GM18520 (cell line): ENCODE results near the gene RAB7B.

Experiments
- ATAC-seq: cut with Tn5 transposase; IDR thresholded peaks from one replicate; pipeline ENCODE4 v1.9.1; 2021; ENCODE audit not compliant: unreplicated experiment

RAB7B gene

GRCh38 chr1:205930195-205930577 lies 73.0 kb downstream of the RAB7B start:
- no peak for ATAC-seq

- no peak for ATAC-seq
These were observed 73.5 kb downstream of the RAB7B start for GRCh38 chr1:205929496-205930194.

DNA sequence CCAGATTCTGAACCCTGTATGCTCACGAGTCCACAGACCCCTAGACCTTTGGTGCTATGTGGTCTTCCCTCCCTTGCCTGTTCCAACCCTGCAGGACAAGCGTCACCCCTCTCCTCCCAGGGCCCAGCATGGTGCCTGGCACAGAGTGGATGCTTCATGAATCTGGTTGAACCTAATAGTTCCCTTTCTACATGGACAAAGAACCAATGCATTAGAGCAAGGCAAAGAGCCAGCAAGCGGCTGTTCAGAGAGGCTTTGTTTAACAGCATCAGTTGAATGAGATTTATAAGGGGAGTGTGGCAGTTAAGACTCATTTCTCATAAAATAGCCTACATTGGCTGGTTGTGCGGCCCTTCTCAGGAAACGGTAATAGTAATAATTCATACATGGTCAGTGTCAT lies 74.9 kb downstream of the RAB7B start:
- ATAC-seq = no peak

DNA sequence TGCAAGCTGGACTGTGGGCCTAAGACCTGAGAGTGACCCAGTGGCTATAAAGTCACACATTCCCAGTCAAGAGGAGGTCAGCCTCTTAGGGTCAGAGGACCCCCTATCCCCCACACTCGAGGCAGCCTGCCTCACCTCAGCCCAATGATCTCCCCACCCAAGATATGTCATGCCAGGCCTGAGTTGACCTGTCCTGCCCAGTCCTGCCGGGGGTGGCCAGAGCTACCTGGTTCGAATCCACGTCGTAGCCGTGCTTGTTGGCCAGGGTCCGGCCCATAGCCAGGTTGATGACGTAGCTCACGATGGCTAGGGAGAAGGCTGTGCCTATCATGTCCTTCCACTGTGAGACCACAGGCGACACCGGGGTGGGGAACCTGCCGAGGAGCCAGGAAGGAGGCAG lies 75.5 kb downstream of the RAB7B start:
- no peak for ATAC-seq

- ATAC-seq = no peak
These were observed 75.9 kb downstream of the RAB7B start for GRCh38 chr1:205927247-205927646.
